ENCODE data around the gene PPP1CC.

GRCh38 chr12:110705309-110705708 is 37.4 kb downstream of the PPP1CC start:
- no peak for TF ChIP-seq MXI1 (IDR thresholded peaks at IDR 0.05; ENCODE audit: borderline replicate concordance, low read depth, low read length)
- no peak for TF ChIP-seq FOS (IDR thresholded peaks at IDR 0.05; ENCODE audit: low read depth, low read length)
- no peak for TF ChIP-seq MAFK (IDR thresholded peaks at IDR 0.05; ENCODE audit: low read depth, low read length)
- TF ChIP-seq CTCF (conservative IDR thresholded peaks at IDR 0.05; ENCODE audit: low read depth, low read length): no peak
- TF ChIP-seq SMC3 (IDR thresholded peaks at IDR 0.05; ENCODE audit: low read depth, low read length): no peak
- TF ChIP-seq POLR2A (IDR thresholded peaks at IDR 0.05; ENCODE audit: low read depth, low read length): no peak
- no peak for TF ChIP-seq USF2 (IDR thresholded peaks at IDR 0.05; ENCODE audit: low read depth, low read length)
- peak; percentile 77 for TF ChIP-seq CEBPB (IDR thresholded peaks at IDR 0.05; ENCODE audit: low read depth, low read length)
- no peak for TF ChIP-seq ELK1 (IDR thresholded peaks at IDR 0.05; ENCODE audit: borderline replicate concordance, low read depth, low read length)
- no peak for TF ChIP-seq RFX5 (IDR thresholded peaks at IDR 0.05; ENCODE audit: low read depth, low read length)
- no peak for TF ChIP-seq RAD21 (IDR thresholded peaks at IDR 0.05; ENCODE audit: low read length)
- TF ChIP-seq MAZ (IDR thresholded peaks at IDR 0.05; ENCODE audit: borderline replicate concordance, low read depth, low read length): no peak
